ENCODE measurements around the gene TARS3.

The TARS3 gene

DNA sequence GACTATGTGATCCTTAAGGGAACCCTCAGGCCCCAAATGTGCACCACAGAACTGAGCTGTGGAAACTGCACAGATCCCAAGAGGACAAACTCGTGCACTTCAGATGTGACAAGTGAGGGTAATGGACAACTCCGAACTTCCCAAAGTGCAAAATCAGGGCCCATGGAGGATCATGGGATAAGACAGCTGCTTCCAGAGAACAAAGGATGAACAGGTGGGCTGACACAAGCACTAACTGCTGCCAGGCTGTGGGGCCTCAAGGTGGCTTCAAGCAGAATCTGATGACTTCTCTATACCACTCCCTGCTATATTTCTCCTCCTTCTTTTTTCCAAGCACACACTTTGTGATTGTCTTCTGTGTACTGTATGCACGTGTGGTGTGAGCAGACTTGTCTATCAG, 5.4 kb downstream of the TARS3 start:
- Histone ChIP-seq H3K9me3 (ENCODE audit: severe bottlenecking) (no peaks in the 10 kb centered on the region), H3K4me3 (ENCODE audit: severe bottlenecking) (no peak overlapping the region), H3K36me3 (ENCODE audit: low read depth) (peaks cover 22% of the 10 kb centered on the region), H3K4me1 (ENCODE audit: insufficient read depth, poor library complexity, severe bottlenecking) (peaks cover 3% of the 10 kb centered on the region), H3K27ac (ENCODE audit: poor library complexity, severe bottlenecking) (no peak overlapping the region), H3K27me3 (ENCODE audit: insufficient read depth, poor library complexity, severe bottlenecking) (no peaks in the 10 kb centered on the region)
- ATAC-seq (ENCODE audit: low read depth) (no peak), DNase-seq (ENCODE audit: low spot score) (no peak)
- TF ChIP-seq, protein P1, sequence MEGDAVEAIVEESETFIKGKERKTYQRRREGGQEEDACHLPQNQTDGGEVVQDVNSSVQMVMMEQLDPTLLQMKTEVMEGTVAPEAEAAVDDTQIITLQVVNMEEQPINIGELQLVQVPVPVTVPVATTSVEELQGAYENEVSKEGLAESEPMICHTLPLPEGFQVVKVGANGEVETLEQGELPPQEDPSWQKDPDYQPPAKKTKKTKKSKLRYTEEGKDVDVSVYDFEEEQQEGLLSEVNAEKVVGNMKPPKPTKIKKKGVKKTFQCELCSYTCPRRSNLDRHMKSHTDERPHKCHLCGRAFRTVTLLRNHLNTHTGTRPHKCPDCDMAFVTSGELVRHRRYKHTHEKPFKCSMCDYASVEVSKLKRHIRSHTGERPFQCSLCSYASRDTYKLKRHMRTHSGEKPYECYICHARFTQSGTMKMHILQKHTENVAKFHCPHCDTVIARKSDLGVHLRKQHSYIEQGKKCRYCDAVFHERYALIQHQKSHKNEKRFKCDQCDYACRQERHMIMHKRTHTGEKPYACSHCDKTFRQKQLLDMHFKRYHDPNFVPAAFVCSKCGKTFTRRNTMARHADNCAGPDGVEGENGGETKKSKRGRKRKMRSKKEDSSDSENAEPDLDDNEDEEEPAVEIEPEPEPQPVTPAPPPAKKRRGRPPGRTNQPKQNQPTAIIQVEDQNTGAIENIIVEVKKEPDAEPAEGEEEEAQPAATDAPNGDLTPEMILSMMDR (IDR thresholded peaks at IDR 0.05; ENCODE audit: poor library complexity, severe bottlenecking), result no peak

DNA sequence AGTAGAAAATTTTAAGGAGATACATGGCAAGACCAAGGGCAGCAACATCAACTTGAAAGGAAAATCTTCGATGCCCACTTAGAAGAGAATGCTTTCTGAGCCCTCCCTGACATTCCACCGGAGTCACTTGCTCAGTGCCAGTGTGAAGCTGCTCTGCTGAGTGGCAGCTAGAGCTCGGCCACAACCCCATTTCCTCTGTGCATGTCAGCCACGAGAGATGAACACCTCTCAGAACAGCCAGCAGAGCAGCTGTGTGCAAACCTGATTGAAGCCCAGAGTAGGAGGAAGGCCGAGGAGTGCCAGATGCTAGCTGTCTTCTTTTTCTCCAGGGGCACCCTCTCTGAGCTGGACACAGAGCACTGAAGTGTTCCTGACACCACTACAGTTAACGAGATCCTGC, 12.2 kb downstream of the TARS3 start:
- DNase-seq (ENCODE audit: low spot score), result no peak
- ATAC-seq (ENCODE audit: low read depth), result no peak
- no peak overlapping the region for H3K27ac ChIP-seq (ENCODE audit: poor library complexity, severe bottlenecking)
- H3K27me3 ChIP-seq (ENCODE audit: insufficient read depth, poor library complexity, severe bottlenecking), result no peaks in the 10 kb centered on the region
- H3K4me3 ChIP-seq (ENCODE audit: severe bottlenecking), result no peak overlapping the region
- peaks cover 8% of the 10 kb centered on the region for H3K4me1 ChIP-seq (ENCODE audit: insufficient read depth, poor library complexity, severe bottlenecking)
- TF ChIP-seq, protein P1 (IDR thresholded peaks at IDR 0.05; ENCODE audit: poor library complexity, severe bottlenecking), result no peak
- H3K9me3 ChIP-seq (ENCODE audit: severe bottlenecking), result no peaks in the 10 kb centered on the region
- peaks cover 24% of the 10 kb centered on the region for H3K36me3 ChIP-seq (ENCODE audit: low read depth)

- Histone ChIP-seq H3K36me3 (ENCODE audit: low read depth) (peaks cover 21% of the 10 kb centered on the region), H3K4me1 (ENCODE audit: insufficient read depth, poor library complexity, severe bottlenecking) (peaks cover 8% of the 10 kb centered on the region), H3K9me3 (ENCODE audit: severe bottlenecking) (no peaks in the 10 kb centered on the region), H3K27me3 (ENCODE audit: insufficient read depth, poor library complexity, severe bottlenecking) (no peaks in the 10 kb centered on the region), H3K4me3 (ENCODE audit: severe bottlenecking) (no peak overlapping the region), H3K27ac (ENCODE audit: poor library complexity, severe bottlenecking) (no peak overlapping the region)
- no peak for DNase-seq (ENCODE audit: low spot score)
- TF ChIP-seq, protein P1 (IDR thresholded peaks at IDR 0.05; ENCODE audit: poor library complexity, severe bottlenecking), result no peak
- ATAC-seq (ENCODE audit: low read depth), result peak; percentile 94
Observed at GRCh38 chr15:101710806-101711205, 13.5 kb downstream of the TARS3 start.

- Histone ChIP-seq H3K4me3 (ENCODE audit: severe bottlenecking) (no peak overlapping the region), H3K27ac (ENCODE audit: poor library complexity, severe bottlenecking) (no peak overlapping the region), H3K9me3 (ENCODE audit: severe bottlenecking) (no peaks in the 10 kb centered on the region), H3K36me3 (ENCODE audit: low read depth) (peaks cover 31% of the 10 kb centered on the region), H3K4me1 (ENCODE audit: insufficient read depth, poor library complexity, severe bottlenecking) (peaks cover 8% of the 10 kb centered on the region), H3K27me3 (ENCODE audit: insufficient read depth, poor library complexity, severe bottlenecking) (no peaks in the 10 kb centered on the region)
- DNase-seq (ENCODE audit: low spot score), result no peak
- TF ChIP-seq, protein P1 (IDR thresholded peaks at IDR 0.05; ENCODE audit: poor library complexity, severe bottlenecking), result no peak
- no peak for ATAC-seq (ENCODE audit: low read depth)
Observed at GRCh38 chr15:101709466-101709865, 14.8 kb downstream of the TARS3 start.

DNA sequence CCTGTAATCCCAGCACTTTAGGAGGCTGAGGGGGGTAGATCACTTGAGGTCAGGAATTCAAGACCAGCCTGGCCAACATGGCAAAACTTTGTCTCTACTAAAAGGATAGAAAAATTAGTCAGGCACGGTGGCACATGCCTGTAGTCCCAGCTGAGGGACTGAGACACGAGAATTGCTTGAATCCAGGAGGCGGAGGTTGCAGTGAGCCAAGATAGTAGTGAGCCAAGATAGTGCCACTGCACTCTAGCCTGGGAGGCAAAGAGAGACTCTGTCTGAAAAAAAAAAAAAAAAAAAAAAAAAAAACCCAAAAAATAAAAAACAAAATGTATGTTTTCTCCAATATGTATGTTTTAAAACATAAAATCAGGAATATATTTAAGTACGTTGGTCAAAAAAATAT, 16.3 kb downstream of the TARS3 start:
- DNase-seq (ENCODE audit: low spot score) (no peak), ATAC-seq (ENCODE audit: low read depth) (no peak)
- Histone ChIP-seq H3K4me3 (ENCODE audit: severe bottlenecking) (no peak overlapping the region), H3K27ac (ENCODE audit: poor library complexity, severe bottlenecking) (no peak overlapping the region), H3K9me3 (ENCODE audit: severe bottlenecking) (no peaks in the 10 kb centered on the region), H3K27me3 (ENCODE audit: insufficient read depth, poor library complexity, severe bottlenecking) (no peaks in the 10 kb centered on the region), H3K36me3 (ENCODE audit: low read depth) (peaks cover 35% of the 10 kb centered on the region), H3K4me1 (ENCODE audit: insufficient read depth, poor library complexity, severe bottlenecking) (peaks cover 8% of the 10 kb centered on the region)
- TF ChIP-seq, protein P1 (IDR thresholded peaks at IDR 0.05; ENCODE audit: poor library complexity, severe bottlenecking), result no peak

All from RWPE2 (cell line).